Glutamatergic neuron (in vitro differentiated cells): ENCODE measurements around the gene HSD17B11. TPM values are rescaled to one million over a fixed set of nuclear protein-coding genes. Genes with fewer than 3 reads are reported as not detected.
"Not testable (repeated sequence)": the region's sequence is repeated elsewhere in the genome, so short reads cannot be mapped to it uniquely, and the experiment has no call there.

ENCODE experiments used
- DNase-seq: peaks from one replicate; pipeline ENCODE4 v3.0.0; 2022
- H3K27ac Mint-ChIP-seq: one replicate; pipeline ENCODE4 v1.8.0; 2020; ENCODE audit warnings: mild to moderate bottlenecking, mixed read lengths, inconsistent platforms; ENCODE audit not compliant: unreplicated experiment
- H3K27me3 Mint-ChIP-seq: one replicate; pipeline ENCODE4 v1.8.0; 2020; ENCODE audit warnings: mild to moderate bottlenecking, moderate library complexity, mixed read lengths, inconsistent platforms; ENCODE audit not compliant: unreplicated experiment
- H3K36me3 Mint-ChIP-seq: one replicate; pipeline ENCODE4 v1.8.0; 2020; ENCODE audit warnings: mild to moderate bottlenecking, mixed read lengths, inconsistent platforms; ENCODE audit not compliant: unreplicated experiment
- H3K4me1 Mint-ChIP-seq: one replicate; pipeline ENCODE4 v1.8.0; 2020; ENCODE audit warnings: mild to moderate bottlenecking, low read depth, mixed read lengths, inconsistent platforms; ENCODE audit not compliant: unreplicated experiment
- H3K4me3 Mint-ChIP-seq: one replicate; pipeline ENCODE4 v1.8.0; 2020; ENCODE audit warnings: mild to moderate bottlenecking, mixed read lengths, inconsistent platforms; ENCODE audit not compliant: unreplicated experiment
- H3K9me3 Mint-ChIP-seq: one replicate; pipeline ENCODE4 v1.8.0; 2020; ENCODE audit warnings: mild to moderate bottlenecking, moderate library complexity, mixed read lengths, inconsistent platforms; ENCODE audit not compliant: unreplicated experiment
- CTCF ChIP-seq: fragments of 200-600 bp; sonication (generic); IDR thresholded peaks from one replicate; pipeline ENCODE4 v1.5.0; 2021; ENCODE audit not compliant: partially characterized antibody, unreplicated experiment
- total RNA-seq: library from RNA; stranded (reverse); fragmentation: NEBNext Ultra II Directional; extraction: Animal tissue kit (Norgen Biotek cat#: 25700); gene quantifications from one replicate; pipeline ENCODE4 v1.2.1, GENCODE V29; 2021; ENCODE audit not compliant: unreplicated experiment

HSD17B11 gene
- total RNA-seq, 1 donor from 2014 or later, result 16.2 TPM

- Mint-ChIP-seq H3K36me3 (no peaks in the 10 kb centered on the region), H3K9me3 (peaks cover 2% of the 10 kb centered on the region), H3K27me3 (peaks cover 5% of the 10 kb centered on the region), H3K27ac (no peak overlapping the region), H3K4me1 (peaks cover 3% of the 10 kb centered on the region), H3K4me3 (no peak overlapping the region)
- no peak for TF ChIP-seq CTCF
- DNase-seq, result no peak
Observed at GRCh38 chr4:87392183-87392582, 1.2 kb upstream of the HSD17B11 start.

- Mint-ChIP-seq H3K4me3 (peak overlapping the region; percentile 96), H3K27me3 (peaks cover 5% of the 10 kb centered on the region), H3K4me1 (peaks cover 3% of the 10 kb centered on the region), H3K9me3 (peaks cover 2% of the 10 kb centered on the region), H3K36me3 (no peaks in the 10 kb centered on the region), H3K27ac (peak overlapping the region; percentile 96)
- TF ChIP-seq CTCF, result no peak
- DNase-seq, result no peak
Observed at GRCh38 chr4:87391576-87392054, 627 bp upstream of the HSD17B11 start.

- Mint-ChIP-seq H3K9me3 (peaks cover 2% of the 10 kb centered on the region), H3K36me3 (no peaks in the 10 kb centered on the region), H3K27me3 (peaks cover 5% of the 10 kb centered on the region), H3K4me1 (peaks cover 3% of the 10 kb centered on the region), H3K27ac (peak overlapping the region; percentile 96), H3K4me3 (peak overlapping the region; percentile 96)
- no peak for TF ChIP-seq CTCF
- no peak for DNase-seq
Observed at GRCh38 chr4:87390551-87390890, 467 bp downstream of the HSD17B11 start.

- H3K27me3 Mint-ChIP-seq, DNase-seq: not testable (repeated sequence)
Observed at GRCh38 chr4:87390055-87390454, 933 bp downstream of the HSD17B11 start.

GRCh38 chr4:87388901-87389300 is 2.1 kb downstream of the HSD17B11 start:
- Mint-ChIP-seq H3K9me3 (no peaks in the 10 kb centered on the region), H3K27ac (no peak overlapping the region), H3K27me3 (peaks cover 5% of the 10 kb centered on the region), H3K4me1 (peaks cover 3% of the 10 kb centered on the region), H3K4me3 (no peak overlapping the region), H3K36me3 (peaks cover 8% of the 10 kb centered on the region)
- TF ChIP-seq CTCF, result no peak
- DNase-seq, result no peak

More at GRCh38 chr4:87390055-87390454, 933 bp downstream of the HSD17B11 start:
- H3K9me3 Mint-ChIP-seq, H3K4me1 Mint-ChIP-seq, H3K36me3 Mint-ChIP-seq: not testable (repeated sequence)
- H3K27ac Mint-ChIP-seq, result peak overlapping the region; percentile 96
- H3K4me3 Mint-ChIP-seq, result peak overlapping the region; percentile 96
